Sigmoid colon (tissue), 4 donors: ENCODE data around the gene ATG5.

ENCODE experiments used
- EP300 ChIP-seq, 4 donors: sonication (generic); formaldehyde crosslinking; IDR thresholded peaks; one replicate each; pipeline ENCODE4 v1.6.1; 2017; ENCODE audit warnings: antibody characterized with exemption in 4 of 4
- POLR2A ChIP-seq, 2 donors: fragments of 450-650 bp; IDR thresholded peaks; one replicate each; pipeline ENCODE4 v1.6.1; 2016; ENCODE audit warnings: antibody characterized with exemption in 2 of 2, mild to moderate bottlenecking in 2 of 2, moderate library complexity in 2 of 2
- POLR2AphosphoS5 ChIP-seq, 4 donors: sonication (generic); formaldehyde crosslinking; IDR thresholded peaks; one replicate each; pipeline ENCODE4 v1.6.1; 2017; ENCODE audit warnings: antibody characterized with exemption in 4 of 4
- TF ChIP-seq, protein P1 (sequence below), 4 experiments: fragments of 450-650 bp in 3 of 4; fragments of 200-600 bp in 1 of 4; IDR thresholded peaks; one replicate each; pipeline ENCODE4 v1.5.1; 2016 to 2019; ENCODE audit warnings: antibody characterized with exemption in 4 of 4, mild to moderate bottlenecking in 3 of 4, moderate library complexity in 2 of 4

GRCh38 chr6:106256201-106256968 is 69.2 kb downstream of the ATG5 start:
- TF ChIP-seq, protein P1, sequence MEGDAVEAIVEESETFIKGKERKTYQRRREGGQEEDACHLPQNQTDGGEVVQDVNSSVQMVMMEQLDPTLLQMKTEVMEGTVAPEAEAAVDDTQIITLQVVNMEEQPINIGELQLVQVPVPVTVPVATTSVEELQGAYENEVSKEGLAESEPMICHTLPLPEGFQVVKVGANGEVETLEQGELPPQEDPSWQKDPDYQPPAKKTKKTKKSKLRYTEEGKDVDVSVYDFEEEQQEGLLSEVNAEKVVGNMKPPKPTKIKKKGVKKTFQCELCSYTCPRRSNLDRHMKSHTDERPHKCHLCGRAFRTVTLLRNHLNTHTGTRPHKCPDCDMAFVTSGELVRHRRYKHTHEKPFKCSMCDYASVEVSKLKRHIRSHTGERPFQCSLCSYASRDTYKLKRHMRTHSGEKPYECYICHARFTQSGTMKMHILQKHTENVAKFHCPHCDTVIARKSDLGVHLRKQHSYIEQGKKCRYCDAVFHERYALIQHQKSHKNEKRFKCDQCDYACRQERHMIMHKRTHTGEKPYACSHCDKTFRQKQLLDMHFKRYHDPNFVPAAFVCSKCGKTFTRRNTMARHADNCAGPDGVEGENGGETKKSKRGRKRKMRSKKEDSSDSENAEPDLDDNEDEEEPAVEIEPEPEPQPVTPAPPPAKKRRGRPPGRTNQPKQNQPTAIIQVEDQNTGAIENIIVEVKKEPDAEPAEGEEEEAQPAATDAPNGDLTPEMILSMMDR (IDR thresholded peaks at IDR 0.05): no peak
- TF ChIP-seq POLR2A (IDR thresholded peaks at IDR 0.05) (no peak), POLR2AphosphoS5 (IDR thresholded peaks at IDR 0.05) (no peak), EP300 (IDR thresholded peaks at IDR 0.05) (no peak)
